Bronchial smooth muscle cell (primary cell): ENCODE measurements around the gene MED25. TPM values are rescaled to one million over a fixed set of nuclear protein-coding genes. Genes with fewer than 3 reads are reported as not detected.

Experiments used
- total RNA-seq: library from RNA; depleted of rRNA; stranded (reverse); fragments of >200 nt; gene quantifications from 2 replicates; pipeline ENCODE4 v1.2.1, GENCODE V29; 2014

The MED25 gene
- total RNA-seq, result 13.2 and 13.3 TPM in 2 replicates

DNA sequence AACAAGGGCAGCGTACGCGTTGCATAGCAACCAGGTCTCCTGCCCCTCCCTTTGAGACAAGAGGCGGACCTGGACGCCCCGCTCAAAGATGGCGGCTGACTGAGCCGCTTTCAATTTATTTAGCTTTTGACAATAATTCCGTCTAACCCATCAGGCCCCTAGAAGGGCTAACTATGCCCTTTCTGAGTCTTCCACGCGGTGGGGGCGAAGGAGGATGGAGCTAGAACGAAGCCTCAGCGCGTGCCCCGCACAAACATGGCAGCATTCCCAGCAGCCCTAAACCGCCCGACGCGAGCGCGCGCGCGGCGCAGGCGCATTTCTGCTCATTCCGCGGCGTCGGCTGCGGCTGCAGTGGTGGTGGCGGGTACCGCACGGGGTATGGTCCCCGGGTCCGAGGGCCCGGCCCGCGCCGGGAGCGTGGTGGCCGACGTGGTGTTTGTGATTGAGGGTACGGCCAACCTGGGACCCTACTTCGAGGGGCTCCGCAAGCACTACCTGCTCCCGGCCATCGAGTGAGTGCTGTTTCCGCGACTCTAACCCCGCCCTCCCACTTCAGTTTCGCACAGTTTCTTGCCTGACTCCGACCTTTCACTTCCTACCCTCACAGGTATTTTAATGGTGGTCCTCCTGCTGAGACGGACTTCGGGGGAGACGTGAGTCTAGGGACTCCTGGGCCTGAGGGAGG, at the start of gene MED25:
TSS of gene MED25 (plus strand) at position 326 of the 685 bp plus-strand sequence. CDS start at position 379, 53 bp downstream.

GRCh38 chr19:49812997-49813861, 4.9 kb upstream of the MED25 start, which contains the start of gene FUZ:
Gene FUZ (minus strand): TSS chr19:49813292. CDS start chr19:49813106, 186 bp downstream.

GRCh38 chr19:49850487-49851342, 32.6 kb downstream of the MED25 start, which contains the start of gene PTOV1:
Gene PTOV1 (plus strand): TSS chr19:49851159.

GRCh38 chr19:49866933-49867782, 49.1 kb downstream of the MED25 start, which contains the start of gene PNKP:
Gene PNKP (minus strand): TSS chr19:49867576. CDS start chr19:49867204, 372 bp downstream.

DNA sequence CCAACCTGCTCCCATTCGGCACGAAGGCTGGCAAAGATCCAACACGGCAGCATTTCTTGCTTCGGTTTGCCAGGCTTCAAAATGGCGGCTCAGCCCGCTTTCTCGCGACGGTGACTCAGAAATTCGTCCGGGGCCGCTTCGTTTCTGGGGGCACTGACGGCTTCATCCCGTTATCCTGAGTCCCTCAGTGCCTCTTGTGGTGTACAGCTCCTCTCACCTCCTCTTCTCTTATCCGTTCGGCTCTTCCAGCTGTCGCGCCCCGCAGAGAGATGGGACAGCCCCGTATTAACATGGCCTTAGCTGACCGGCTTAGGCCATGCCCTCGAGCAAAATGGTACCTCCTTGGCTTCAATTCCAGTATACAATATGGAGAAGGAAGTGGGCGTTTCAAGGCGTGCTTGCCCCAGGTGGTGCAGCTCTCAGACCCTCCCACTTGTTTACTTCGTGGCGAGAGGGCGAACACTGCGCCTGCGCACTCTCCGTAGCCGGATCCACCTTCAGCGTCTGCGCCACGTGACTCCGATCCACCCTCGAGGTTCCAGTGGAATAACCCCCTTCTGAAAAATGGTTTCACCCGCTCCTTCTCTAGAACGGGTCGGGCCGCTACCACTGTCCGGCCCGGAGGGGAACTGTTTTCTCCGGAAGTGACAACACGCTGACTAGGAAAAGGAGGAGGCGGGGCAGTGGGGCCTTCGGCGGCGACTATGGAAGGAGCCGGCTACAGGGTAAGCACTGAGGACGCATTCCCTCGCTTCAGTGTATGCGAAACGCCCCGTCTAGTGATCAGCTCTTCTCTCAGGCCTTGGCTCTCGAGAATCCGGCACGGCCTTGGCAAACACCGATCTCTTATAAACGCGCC, 59.2 kb downstream of the MED25 start, which contains the start of the genes AKT1S1 and TBC1D17:
TSS of gene AKT1S1 (minus strand) at position 336 of the 859 bp plus-strand sequence. CDS start 4,060 bp downstream, outside the sequence.
TSS of gene TBC1D17 (plus strand) at position 683 of the 859 bp plus-strand sequence. CDS start at position 705, 22 bp downstream.

Other genes with a start within 250 kb of the MED25 start
- gene NOSIP, start 237.7 kb upstream of the MED25 start, total RNA-seq, result 96.1 and 100 TPM in 2 replicates
- gene PRRG2, start 237.0 kb upstream of the MED25 start, total RNA-seq, result 0.32 and 1.0 TPM in 2 replicates
- 1.2 and 1.3 TPM in 2 replicates for gene PRR12, start 227.1 kb upstream of the MED25 start, total RNA-seq
- 40.7 and 48.1 TPM in 2 replicates for gene RRAS, start 178.1 kb upstream of the MED25 start, total RNA-seq
- gene SCAF1, start 176.1 kb upstream of the MED25 start, total RNA-seq, result 6.7 and 9.0 TPM in 2 replicates
- gene IRF3, start 152.4 kb upstream of the MED25 start, total RNA-seq, result 59.2 and 59.9 TPM in 2 replicates
- 0.52 and 1.6 TPM in 2 replicates for gene BCL2L12, start 152.4 kb upstream of the MED25 start, total RNA-seq
- gene PRMT1, start 141.0 kb upstream of the MED25 start, total RNA-seq, result 314 and 403 TPM in 2 replicates
- 0.17 and 0.47 TPM in 2 replicates for gene ADM5, start 128.7 kb upstream of the MED25 start, total RNA-seq
- 26.6 and 34.5 TPM in 2 replicates for gene CPT1C, start 127.2 kb upstream of the MED25 start, total RNA-seq
- 0.26 and 0.32 TPM in 2 replicates for gene TSKS, start 55.0 kb upstream of the MED25 start, total RNA-seq
- 69.2 and 78.0 TPM in 2 replicates for gene AP2A1, start 51.3 kb upstream of the MED25 start, total RNA-seq
- gene FUZ, start 5.0 kb upstream of the MED25 start, total RNA-seq, result 28.5 and 33.1 TPM in 2 replicates
- 61.8 and 67.4 TPM in 2 replicates for gene PTOV1, start 32.9 kb downstream of the MED25 start, total RNA-seq
- gene PNKP, start 49.3 kb downstream of the MED25 start, total RNA-seq, result 31.1 and 38.3 TPM in 2 replicates
- 9.2 and 9.6 TPM in 2 replicates for gene AKT1S1, start 59.1 kb downstream of the MED25 start, total RNA-seq
- gene TBC1D17, start 59.4 kb downstream of the MED25 start, total RNA-seq, result 10.8 and 11.5 TPM in 2 replicates
- gene IL4I1, start 78.6 kb downstream of the MED25 start, total RNA-seq, result 0.47 and 0.52 TPM in 2 replicates
- 11.7 and 32.0 TPM in 2 replicates for gene ATF5, start 110.9 kb downstream of the MED25 start, total RNA-seq
- gene NUP62, start 111.2 kb downstream of the MED25 start, total RNA-seq, result 13.7 and 14.3 TPM in 2 replicates
- not detected in 2 replicates for gene SIGLEC11, start 142.9 kb downstream of the MED25 start, total RNA-seq
- gene VRK3, start 207.1 kb downstream of the MED25 start, total RNA-seq, result 17.7 and 19.4 TPM in 2 replicates
- 4.6 and 5.5 TPM in 2 replicates for gene ZNF473, start 207.7 kb downstream of the MED25 start, total RNA-seq